Karpas-422 (cell line): ENCODE results near the gene EFR3B. TPM values are rescaled to one million over a fixed set of nuclear protein-coding genes. Genes with fewer than 3 reads are reported as not detected.

Experiments used
- DNase-seq: peaks from one replicate; pipeline ENCODE4 v3.0.0-alpha.2; 2015
- H2AFZ ChIP-seq: fragments of 200-600 bp; sonication (generic); 2 replicates; pipeline ENCODE4 v1.6.1; 2014; ENCODE audit warnings: antibody characterized with exemption, low read length, mixed read lengths
- H3K27ac ChIP-seq: fragments of 200-600 bp; sonication (generic); 2 replicates; pipeline ENCODE4 v1.5.1; 2014; ENCODE audit warnings: mild to moderate bottlenecking, low read length, moderate library complexity
- H3K27me3 ChIP-seq: fragments of 200-600 bp; sonication (generic); 2 replicates; pipeline ENCODE4 v1.6.1; 2014; ENCODE audit warnings: low read length, mixed read lengths
- H3K36me3 ChIP-seq: fragments of 200-600 bp; sonication (generic); 2 replicates; pipeline ENCODE4 v1.6.1; 2014; ENCODE audit warnings: low read length, mixed read lengths; ENCODE audit not compliant: insufficient read depth
- H3K4me1 ChIP-seq: fragments of 200-600 bp; sonication (generic); 2 replicates; pipeline ENCODE4 v1.6.1; 2014; ENCODE audit warnings: mild to moderate bottlenecking, low read length, mixed read lengths
- H3K4me2 ChIP-seq: fragments of 200-600 bp; sonication (generic); 2 replicates; pipeline ENCODE4 v1.6.1; 2014; ENCODE audit warnings: low read length, low read depth, mild to moderate bottlenecking; ENCODE audit not compliant: poor library complexity, severe bottlenecking
- H3K4me3 ChIP-seq: fragments of 200-600 bp; sonication (generic); 2 replicates; pipeline ENCODE4 v1.5.1; 2014; ENCODE audit warnings: mild to moderate bottlenecking, antibody characterized with exemption, low read length, mixed read lengths
- H3K79me2 ChIP-seq: fragments of 200-600 bp; sonication (generic); 2 replicates; pipeline ENCODE4 v1.6.1; 2014; ENCODE audit warnings: mild to moderate bottlenecking, low read length, mixed read lengths
- H3K9ac ChIP-seq: fragments of 200-600 bp; sonication (generic); 2 replicates; pipeline ENCODE4 v1.6.0; 2014; ENCODE audit warnings: low read length
- H3K9me2 ChIP-seq: fragments of 200-600 bp; sonication (generic), shearing (Covaris generic); replicated peaks from 2 replicates; pipeline ENCODE4 v1.6.0; 2014; ENCODE audit warnings: mild to moderate bottlenecking, low read length, moderate library complexity; ENCODE audit not compliant: insufficient read depth
- H3K9me3 ChIP-seq: fragments of 300-700, 200-600 bp; sonication (generic); 2 replicates; pipeline ENCODE4 v1.6.1; 2014; ENCODE audit warnings: low read length, mixed read lengths
- H4K20me1 ChIP-seq: fragments of 200-600 bp; sonication (generic); 2 replicates; pipeline ENCODE4 v1.6.1; 2014; ENCODE audit warnings: mild to moderate bottlenecking, antibody characterized with exemption, low read length, low read depth; ENCODE audit not compliant: insufficient read depth
- total RNA-seq: library from RNA; depleted of rRNA; stranded (reverse); fragments of >200 nt; shearing (Covaris generic); gene quantifications from 2 replicates; pipeline ENCODE4 v1.2.3, GENCODE V29; 2014; ENCODE audit warnings: low replicate concordance

EFR3B gene
- total RNA-seq, 1 experiment from 2014 or later, result 0.22 TPM

DNA sequence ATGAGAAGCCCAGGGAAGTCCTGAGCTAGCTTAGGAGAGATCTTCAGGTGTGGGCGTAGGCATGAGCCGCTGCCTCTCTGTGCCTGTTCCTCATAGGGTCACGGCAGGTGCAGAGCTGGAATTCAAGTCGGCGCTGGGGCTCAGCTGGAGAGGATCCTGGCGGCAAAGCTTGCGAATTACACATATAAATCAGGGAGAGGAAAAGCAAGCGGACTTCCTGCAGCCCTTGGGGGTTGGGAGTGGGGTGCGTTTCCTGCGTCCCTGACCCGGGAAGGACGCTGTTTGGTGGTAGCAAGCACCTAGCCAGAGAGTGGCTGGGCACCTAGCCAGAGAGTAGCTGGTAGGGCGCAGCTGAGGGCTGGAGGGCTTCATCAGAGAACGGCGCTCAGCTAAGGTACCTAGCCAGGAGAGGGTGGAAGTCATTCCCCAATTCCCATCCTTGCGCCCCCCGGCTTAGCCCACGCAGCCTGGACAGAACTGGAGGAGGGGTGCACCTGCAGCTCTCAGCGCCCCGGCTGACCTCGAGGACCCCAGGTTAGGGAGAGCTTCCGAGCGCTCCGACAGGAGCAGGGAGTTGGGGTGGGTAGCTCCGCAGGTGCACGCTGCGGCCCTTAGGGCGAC is 459 bp upstream of the EFR3B start:
- Histone ChIP-seq H3K79me2 (no peaks in the 10 kb centered on the region), H3K9me2 (no peaks in the 10 kb centered on the region), H3K27ac (no peak overlapping the region), H3K4me3 (peak overlapping the region; percentile 51; the same call in 1 of the 2 replicates), H3K36me3 (no peaks in the 10 kb centered on the region), H3K4me2 (peak overlapping the region; percentile 35), H2AFZ (0 out of 2 replicates have a peak overlapping the region, but pooled peaks have one; percentile 50), H3K9ac (peak overlapping the region; percentile 35; the same call in 1 of the 2 replicates), H3K4me1 (peaks cover 39% of the 10 kb centered on the region), H4K20me1 (no peaks in the 10 kb centered on the region; the same call in 1 of the 2 replicates), H3K9me3 (no peaks in the 10 kb centered on the region), H3K27me3 (no peaks in the 10 kb centered on the region)
- DNase-seq, result no peak

DNA sequence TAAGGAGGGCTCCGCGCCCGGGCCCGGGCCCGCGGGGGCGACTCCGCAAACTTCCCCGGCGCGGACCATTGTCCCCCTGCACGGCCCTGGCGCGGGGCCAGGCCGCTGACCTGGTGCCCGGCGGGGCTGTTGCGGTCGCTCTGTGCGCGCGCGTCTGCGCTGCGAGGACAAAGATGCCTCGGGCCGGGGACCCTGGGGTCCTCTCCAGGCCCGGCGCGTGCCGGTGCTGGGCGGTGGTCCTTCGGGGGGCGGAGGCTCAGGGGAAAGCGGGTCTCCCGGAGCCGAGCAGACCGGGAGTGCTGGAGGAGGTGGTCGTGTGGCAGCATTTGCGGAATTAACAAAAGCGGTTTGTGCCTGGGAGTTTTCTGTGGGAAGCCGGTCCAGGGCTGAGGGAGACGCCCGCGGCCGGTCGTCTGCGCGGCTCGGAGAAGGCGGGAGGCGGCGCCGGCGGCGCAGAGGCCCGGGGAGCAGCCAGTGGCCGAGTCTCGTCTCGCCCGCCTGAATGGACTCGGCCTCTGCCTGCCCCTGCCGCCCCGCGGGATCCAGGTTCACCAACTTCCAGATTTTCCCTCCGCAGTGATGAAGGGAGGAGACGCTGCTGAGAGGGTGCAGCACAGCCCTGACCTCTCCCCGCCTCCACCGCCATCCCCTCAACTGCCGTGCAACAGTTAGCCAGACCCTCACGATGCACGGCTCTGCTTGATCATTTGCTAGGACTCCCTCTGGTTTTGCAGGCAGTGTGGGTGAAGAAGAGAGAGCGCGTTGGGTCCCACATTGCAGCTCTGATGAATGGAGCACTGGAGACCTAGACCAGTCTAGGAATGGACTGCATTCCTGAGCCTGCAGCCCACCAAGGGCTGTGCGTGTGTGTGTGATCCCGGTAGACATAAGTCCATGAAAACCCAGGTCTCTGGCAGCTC is 705 bp downstream of the EFR3B start:
- peak overlapping the region; percentile 79 for H3K4me3 ChIP-seq

DNA sequence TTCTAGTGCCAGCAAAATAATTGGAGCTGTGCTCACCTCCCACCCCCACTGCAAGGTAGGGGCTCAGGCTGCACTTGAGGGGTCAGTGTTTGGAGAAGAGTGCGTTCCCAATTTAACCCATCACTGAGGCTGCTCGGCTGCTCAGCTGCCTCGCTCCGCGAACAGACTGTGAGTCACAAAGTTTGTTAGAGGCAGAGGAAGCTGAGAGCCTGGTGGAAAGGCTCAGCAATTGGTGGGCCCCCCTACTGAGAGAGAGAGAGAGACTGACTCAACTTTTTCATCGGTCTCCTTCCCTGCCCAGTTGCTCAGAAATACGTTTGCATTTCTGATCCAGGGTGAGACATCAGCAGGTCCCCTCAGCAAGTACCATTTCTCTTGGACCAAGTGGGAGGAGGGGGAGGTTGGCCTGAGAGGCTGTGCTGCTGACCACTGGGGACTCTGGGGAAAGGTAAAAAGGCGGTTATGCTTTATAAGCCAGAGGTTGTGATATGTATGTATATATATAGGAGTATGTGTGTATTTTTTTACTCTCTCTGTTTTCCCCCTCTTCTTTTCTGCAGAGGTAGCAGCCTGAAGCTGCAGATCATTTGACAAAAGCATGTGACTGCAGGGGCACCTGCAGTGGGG is 1.5 kb downstream of the EFR3B start:
- Histone ChIP-seq H4K20me1 (no peaks in the 10 kb centered on the region; the same call in 1 of the 2 replicates), H3K9me2 (no peaks in the 10 kb centered on the region), H3K27me3 (no peaks in the 10 kb centered on the region), H3K4me2 (peak overlapping the region; percentile 92), H3K79me2 (no peaks in the 10 kb centered on the region), H3K4me1 (peaks cover 39% of the 10 kb centered on the region), H2AFZ (no peak overlapping the region), H3K27ac (no peak overlapping the region), H3K9ac (no peak overlapping the region), H3K9me3 (no peaks in the 10 kb centered on the region), H3K4me3 (peak overlapping the region; percentile 79; the same call in 1 of the 2 replicates), H3K36me3 (no peaks in the 10 kb centered on the region)
- no peak for DNase-seq

More for the DNA sequence above, 705 bp downstream of the EFR3B start:
- Histone ChIP-seq H3K4me1 (peaks cover 39% of the 10 kb centered on the region), H3K9me2 (no peaks in the 10 kb centered on the region), H3K9me3 (no peaks in the 10 kb centered on the region), H3K9ac (peak overlapping the region; percentile 74), H2AFZ (peak overlapping the region; percentile 87), H3K4me2 (peak overlapping the region; percentile 92), H4K20me1 (no peaks in the 10 kb centered on the region; the same call in 1 of the 2 replicates), H3K27ac (no peak overlapping the region), H3K27me3 (no peaks in the 10 kb centered on the region), H3K36me3 (no peaks in the 10 kb centered on the region), H3K79me2 (no peaks in the 10 kb centered on the region)
- peak; percentile 57 for DNase-seq

DNA sequence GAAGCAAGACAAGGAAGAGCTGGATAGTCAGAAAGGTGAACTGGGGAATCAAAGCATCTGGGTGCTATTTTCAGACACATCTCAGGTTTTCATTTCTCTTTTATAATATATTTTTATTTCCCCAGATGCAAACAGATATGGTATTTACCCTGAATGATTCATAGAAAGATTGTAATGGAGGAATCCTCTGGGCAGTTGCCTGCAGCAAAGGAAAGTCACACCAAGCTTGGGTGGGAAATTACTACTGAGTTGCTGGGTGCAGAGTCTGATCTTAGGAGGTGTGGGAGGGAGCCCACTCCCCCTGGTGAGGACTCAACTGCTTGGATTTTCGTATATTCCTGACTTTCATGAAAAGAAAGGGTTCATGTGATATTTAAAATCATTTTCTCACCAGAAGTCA is 2.1 kb downstream of the EFR3B start:
- Histone ChIP-seq H3K9me2 (no peaks in the 10 kb centered on the region), H3K4me3 (no peak overlapping the region), H3K4me2 (peak overlapping the region; percentile 92)

DNA sequence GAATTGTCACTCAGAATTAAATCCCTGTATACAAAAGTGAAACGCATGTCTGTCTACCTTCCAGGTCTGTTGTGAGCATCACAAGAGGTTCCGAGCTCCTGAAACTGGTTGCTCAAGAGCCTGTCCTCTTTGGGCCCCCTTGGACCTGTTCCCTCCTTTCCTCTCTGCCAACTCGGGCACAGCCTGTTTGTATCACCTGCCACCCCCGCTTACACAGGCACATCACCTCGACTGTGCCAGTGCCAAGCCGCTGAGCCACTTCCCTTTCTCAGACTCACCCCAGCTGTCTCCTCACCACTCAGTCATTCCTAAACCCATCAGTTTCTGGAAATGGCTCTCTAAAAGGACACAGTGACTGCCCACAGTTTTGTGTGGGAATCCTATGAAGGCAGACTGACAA is 3.1 kb downstream of the EFR3B start:
- H3K4me1 ChIP-seq, result peaks cover 44% of the 10 kb centered on the region
- peak overlapping the region; percentile 55; the same call in 1 of the 2 replicates for H3K4me3 ChIP-seq
- H3K9me3 ChIP-seq, result no peaks in the 10 kb centered on the region
- no peaks in the 10 kb centered on the region for H3K9me2 ChIP-seq
- H3K27ac ChIP-seq, result no peak overlapping the region
- peak overlapping the region; percentile 70 for H3K4me2 ChIP-seq
- H2AFZ ChIP-seq, result no peak overlapping the region
- H3K36me3 ChIP-seq, result no peaks in the 10 kb centered on the region
- no peak for DNase-seq
- no peaks in the 10 kb centered on the region for H3K79me2 ChIP-seq
- no peaks in the 10 kb centered on the region; the same call in 1 of the 2 replicates for H4K20me1 ChIP-seq
- H3K27me3 ChIP-seq, result no peaks in the 10 kb centered on the region
- H3K9ac ChIP-seq, result peak overlapping the region; percentile 33; the same call in 1 of the 2 replicates

More for the DNA sequence above, 2.1 kb downstream of the EFR3B start:
- Histone ChIP-seq H4K20me1 (no peaks in the 10 kb centered on the region; the same call in 1 of the 2 replicates), H3K36me3 (no peaks in the 10 kb centered on the region), H2AFZ (no peak overlapping the region), H3K9ac (no peak overlapping the region), H3K27ac (no peak overlapping the region), H3K4me1 (peaks cover 39% of the 10 kb centered on the region), H3K9me3 (no peaks in the 10 kb centered on the region), H3K27me3 (no peaks in the 10 kb centered on the region), H3K79me2 (no peaks in the 10 kb centered on the region)
- DNase-seq, result no peak

DNA sequence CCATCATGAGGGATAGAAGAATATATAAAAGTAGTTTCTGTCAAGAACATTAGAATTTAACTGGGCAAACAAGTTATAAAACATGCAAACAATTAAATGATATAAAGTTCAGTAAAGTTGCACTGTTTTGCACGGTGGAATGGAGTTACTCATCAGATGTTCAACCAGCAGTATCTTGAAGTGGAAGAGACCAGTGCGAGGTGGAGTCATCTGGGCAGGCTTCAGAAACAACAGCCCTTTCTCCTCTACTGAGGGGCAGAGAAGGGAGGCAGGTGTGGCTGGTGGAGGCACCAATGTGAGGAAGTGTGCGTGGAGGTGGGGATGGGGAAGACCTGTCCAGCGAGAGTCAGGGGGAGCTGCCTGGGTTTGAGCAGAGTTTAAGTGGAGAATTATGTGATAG is 7.5 kb downstream of the EFR3B start:
- Histone ChIP-seq H3K4me3 (no peak overlapping the region), H2AFZ (no peak overlapping the region), H3K36me3 (no peaks in the 10 kb centered on the region), H3K9me2 (no peaks in the 10 kb centered on the region), H4K20me1 (no peaks in the 10 kb centered on the region), H3K4me1 (peaks cover 24% of the 10 kb centered on the region), H3K27me3 (no peaks in the 10 kb centered on the region), H3K9me3 (no peaks in the 10 kb centered on the region), H3K79me2 (no peaks in the 10 kb centered on the region), H3K9ac (no peak overlapping the region), H3K4me2 (no peak overlapping the region), H3K27ac (no peak overlapping the region)
- DNase-seq, result no peak

DNA sequence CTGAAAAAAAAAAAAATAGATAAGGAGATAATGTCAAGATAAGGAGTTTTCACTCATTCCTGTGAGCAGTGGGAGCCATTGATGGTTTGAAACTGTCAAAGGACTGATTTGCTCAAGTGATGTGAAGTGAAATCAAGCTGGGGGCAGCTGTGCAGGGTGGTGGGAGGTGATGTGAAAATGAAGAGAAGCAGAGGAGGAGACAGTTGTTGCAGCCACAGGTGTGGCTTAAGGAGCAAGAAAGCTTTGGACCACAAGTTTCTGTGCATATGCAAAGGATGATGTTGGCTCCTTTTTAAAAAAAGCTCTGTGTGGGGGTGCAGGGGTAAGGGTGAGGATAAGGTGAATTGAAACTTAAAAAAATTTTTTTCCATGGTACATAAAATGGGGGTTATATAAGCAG is 8.3 kb downstream of the EFR3B start:
- Histone ChIP-seq H3K4me3 (no peak overlapping the region), H3K27ac (no peak overlapping the region), H3K36me3 (no peaks in the 10 kb centered on the region), H4K20me1 (no peaks in the 10 kb centered on the region), H3K9me3 (no peaks in the 10 kb centered on the region), H3K4me1 (peaks cover 17% of the 10 kb centered on the region), H3K9ac (no peak overlapping the region), H3K27me3 (no peaks in the 10 kb centered on the region), H3K4me2 (no peak overlapping the region), H2AFZ (no peak overlapping the region), H3K9me2 (no peaks in the 10 kb centered on the region), H3K79me2 (no peaks in the 10 kb centered on the region)
- DNase-seq, result no peak

DNA sequence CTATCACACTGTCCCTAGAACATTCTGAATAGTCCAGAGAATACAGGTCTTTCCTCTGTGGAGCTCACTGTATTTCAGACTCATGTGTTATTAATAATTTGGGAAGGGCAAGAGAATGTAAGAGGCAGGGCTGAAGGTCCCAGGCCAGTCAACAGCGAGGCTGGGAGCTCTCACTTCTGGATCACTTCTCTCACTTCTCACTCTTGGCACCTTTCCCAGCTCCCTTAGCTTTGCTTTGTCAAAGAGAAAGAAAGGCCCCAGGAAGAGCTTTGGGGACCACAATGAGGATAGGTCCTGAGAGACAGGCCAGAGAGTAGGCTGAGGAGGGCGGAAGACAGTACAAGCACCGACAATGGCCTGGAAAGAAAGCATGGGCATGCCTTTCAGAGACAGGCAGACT is 11.2 kb downstream of the EFR3B start:
- DNase-seq, result no peak
- Histone ChIP-seq H3K4me1 (peaks cover 14% of the 10 kb centered on the region), H3K9me3 (no peaks in the 10 kb centered on the region), H3K4me2 (no peak overlapping the region), H3K9me2 (no peaks in the 10 kb centered on the region), H2AFZ (no peak overlapping the region), H3K27ac (no peak overlapping the region), H3K9ac (no peak overlapping the region), H3K36me3 (no peaks in the 10 kb centered on the region), H3K27me3 (no peaks in the 10 kb centered on the region), H3K79me2 (no peaks in the 10 kb centered on the region), H3K4me3 (no peak overlapping the region), H4K20me1 (no peaks in the 10 kb centered on the region)
